ENCODE measurements around the gene ANKMY1.

- TF ChIP-seq CTCF (IDR thresholded peaks at IDR 0.05; ENCODE audit: control extremely low read depth in 1 of 3, insufficient read depth in 1 of 3, low read depth in 1 of 3, low read length in 3 of 3) (no peak), SIN3A (conservative IDR thresholded peaks at IDR 0.05 in 1 of 2, IDR thresholded peaks at IDR 0.05 in 1 of 2; ENCODE audit: low read depth in 1 of 2, low read length in 2 of 2) (no peak), CREB1 (IDR thresholded peaks at IDR 0.05) (no peak), RXRA (IDR thresholded peaks at IDR 0.05; ENCODE audit: insufficient read depth, low read depth, low read length) (no peak), CBX8 (IDR thresholded peaks at IDR 0.05; ENCODE audit: borderline replicate concordance, low read depth, low read length) (no peak), TAF7 (optimal IDR thresholded peaks at IDR 0.05; ENCODE audit: borderline replicate concordance, low read depth, low read length) (no peak), YY1 (IDR thresholded peaks at IDR 0.05; ENCODE audit: low read depth, low read length) (no peak), JUN (IDR thresholded peaks at IDR 0.05; ENCODE audit: low read depth, low read length) (no peak), BACH1 (IDR thresholded peaks at IDR 0.05; ENCODE audit: low read length) (no peak), POLR2A (IDR thresholded peaks at IDR 0.05; ENCODE audit: control extremely low read depth in 1 of 2, low read depth in 2 of 2, low read length in 2 of 2) (no peak), EZH2 (IDR thresholded peaks at IDR 0.05; ENCODE audit: low read depth, low read length, severe bottlenecking) (no peak), CHD2 (IDR thresholded peaks at IDR 0.05; ENCODE audit: low read length) (no peak), NRF1 (IDR thresholded peaks at IDR 0.05; ENCODE audit: low read depth, low read length) (no peak), MAX (IDR thresholded peaks at IDR 0.05) (no peak)
Measured at GRCh38 chr2:240443891-240444301, 113.9 kb downstream of the ANKMY1 start.
